ENCODE measurements around the gene PLAAT2.

Gene PLAAT2

GRCh38 chr11:63592975-63593395 is 29.8 kb upstream of the PLAAT2 start:
- H3K4me2 ChIP-seq (ENCODE audit: insufficient read depth, low read length): no peak overlapping the region

GRCh38 chr11:63590024-63590788 is 27.0 kb upstream of the PLAAT2 start:
- Histone ChIP-seq H3K36me3 (ENCODE audit: insufficient read depth, low read length) (no peaks in the 10 kb centered on the region), H2AFZ (ENCODE audit: low read depth, low read length) (no peak overlapping the region)
- ATAC-seq (ENCODE audit: insufficient read depth, low read depth): no peak

More at GRCh38 chr11:63592975-63593395, 29.8 kb upstream of the PLAAT2 start:
- Histone ChIP-seq H3K27ac (ENCODE audit: low read length) (no peak overlapping the region), H3K4me3 (ENCODE audit: low read depth in 1 of 2, low read length in 2 of 2) (no peak overlapping the region), H3K79me2 (ENCODE audit: insufficient read depth, low read length) (no peaks in the 10 kb centered on the region), H2AFZ (ENCODE audit: low read depth, low read length) (no peak overlapping the region), H3K36me3 (ENCODE audit: insufficient read depth, low read length) (no peaks in the 10 kb centered on the region), H3K4me1 (ENCODE audit: insufficient read depth, low read length) (no peaks in the 10 kb centered on the region), H3K9me3 (ENCODE audit: insufficient read depth, low read length, severe bottlenecking) (no peaks in the 10 kb centered on the region), H4K20me1 (ENCODE audit: insufficient read depth, low read length) (no peaks in the 10 kb centered on the region), H3K9ac (ENCODE audit: low read depth, low read length) (no peak overlapping the region), H3K27me3 (ENCODE audit: insufficient read depth, low read length, poor library complexity) (peaks cover 3% of the 10 kb centered on the region)
- DNase-seq (peak; percentile 20), ATAC-seq (ENCODE audit: insufficient read depth, low read depth) (no peak)
- TF ChIP-seq EZH2 (IDR thresholded peaks at IDR 0.05; ENCODE audit: borderline replicate concordance, low read depth, low read length, severe bottlenecking) (no peak), CTCF (IDR thresholded peaks at IDR 0.05; ENCODE audit: borderline replicate concordance, extremely low read depth, low read length, poor library complexity, severe bottlenecking) (peak; percentile 39)

GRCh38 chr11:63589000-63589399 is 25.8 kb upstream of the PLAAT2 start:
- Histone ChIP-seq H3K4me3 (ENCODE audit: low read depth in 1 of 2, low read length in 2 of 2) (no peak overlapping the region), H3K9me3 (ENCODE audit: insufficient read depth, low read length, severe bottlenecking) (no peaks in the 10 kb centered on the region), H3K79me2 (ENCODE audit: insufficient read depth, low read length) (no peaks in the 10 kb centered on the region), H3K27ac (ENCODE audit: low read length) (no peak overlapping the region), H3K27me3 (ENCODE audit: insufficient read depth, low read length, poor library complexity) (peaks cover 3% of the 10 kb centered on the region), H4K20me1 (ENCODE audit: insufficient read depth, low read length) (no peaks in the 10 kb centered on the region), H2AFZ (ENCODE audit: low read depth, low read length) (no peak overlapping the region), H3K4me2 (ENCODE audit: insufficient read depth, low read length) (no peak overlapping the region), H3K36me3 (ENCODE audit: insufficient read depth, low read length) (no peaks in the 10 kb centered on the region), H3K9ac (ENCODE audit: low read depth, low read length) (no peak overlapping the region), H3K4me1 (ENCODE audit: insufficient read depth, low read length) (no peaks in the 10 kb centered on the region)
- TF ChIP-seq EZH2 (IDR thresholded peaks at IDR 0.05; ENCODE audit: borderline replicate concordance, low read depth, low read length, severe bottlenecking): no peak
- no peak for TF ChIP-seq CTCF (IDR thresholded peaks at IDR 0.05; ENCODE audit: borderline replicate concordance, extremely low read depth, low read length, poor library complexity, severe bottlenecking)
- ATAC-seq (ENCODE audit: insufficient read depth, low read depth) (no peak), DNase-seq (no peak)

More at GRCh38 chr11:63590024-63590788, 27.0 kb upstream of the PLAAT2 start:
- H3K27ac ChIP-seq (ENCODE audit: low read length): no peak overlapping the region
- no peaks in the 10 kb centered on the region for H4K20me1 ChIP-seq (ENCODE audit: insufficient read depth, low read length)
- H3K4me3 ChIP-seq (ENCODE audit: low read depth in 1 of 2, low read length in 2 of 2): no peak overlapping the region
- no peaks in the 10 kb centered on the region for H3K79me2 ChIP-seq (ENCODE audit: insufficient read depth, low read length)
- DNase-seq: no peak
- no peak overlapping the region for H3K4me2 ChIP-seq (ENCODE audit: insufficient read depth, low read length)
- no peaks in the 10 kb centered on the region for H3K4me1 ChIP-seq (ENCODE audit: insufficient read depth, low read length)
- peaks cover 3% of the 10 kb centered on the region for H3K27me3 ChIP-seq (ENCODE audit: insufficient read depth, low read length, poor library complexity)
- H3K9ac ChIP-seq (ENCODE audit: low read depth, low read length): no peak overlapping the region
- TF ChIP-seq EZH2 (IDR thresholded peaks at IDR 0.05; ENCODE audit: borderline replicate concordance, low read depth, low read length, severe bottlenecking) (no peak), CTCF (IDR thresholded peaks at IDR 0.05; ENCODE audit: borderline replicate concordance, extremely low read depth, low read length, poor library complexity, severe bottlenecking) (no peak)
- H3K9me3 ChIP-seq (ENCODE audit: insufficient read depth, low read length, severe bottlenecking): no peaks in the 10 kb centered on the region

Data from DND-41 (cell line).